Adipocyte (in vitro differentiated cells): ENCODE results near the gene HERC2.
"Not testable (repeated sequence)": the region's sequence is repeated elsewhere in the genome, so short reads cannot be mapped to it uniquely, and the experiment has no call there.

Experiments used
- DNase-seq: peaks from one replicate; pipeline ENCODE4 v3.0.0-alpha.2; 2015; ENCODE audit warnings: low read depth
- H3K27me3 ChIP-seq: replicated peaks from 2 replicates; pipeline ENCODE4 v1.7.0; 2013; ENCODE audit warnings: mild to moderate bottlenecking, low read length, moderate library complexity; ENCODE audit not compliant: control insufficient read depth, insufficient read depth
- H3K36me3 ChIP-seq: 2 replicates; pipeline ENCODE4 v1.7.0; 2013; ENCODE audit warnings: low read length, mild to moderate bottlenecking, moderate library complexity; ENCODE audit not compliant: control insufficient read depth, insufficient read depth, severe bottlenecking
- H3K4me1 ChIP-seq: 2 replicates; pipeline ENCODE4 v1.7.0; 2013; ENCODE audit warnings: mild to moderate bottlenecking, low read length, moderate library complexity; ENCODE audit not compliant: control insufficient read depth, insufficient read depth
- H3K4me3 ChIP-seq: 2 replicates; pipeline ENCODE4 v1.7.0; 2013; ENCODE audit warnings: mild to moderate bottlenecking, low read length, moderate library complexity
- H3K9ac ChIP-seq: 2 replicates; pipeline ENCODE4 v1.7.0; 2013; ENCODE audit warnings: mild to moderate bottlenecking, low read length, moderate library complexity
- H3K9me3 ChIP-seq: 2 replicates; pipeline ENCODE4 v1.7.0; 2013; ENCODE audit warnings: mild to moderate bottlenecking, low read length, moderate library complexity; ENCODE audit not compliant: control insufficient read depth

The HERC2 gene

DNA sequence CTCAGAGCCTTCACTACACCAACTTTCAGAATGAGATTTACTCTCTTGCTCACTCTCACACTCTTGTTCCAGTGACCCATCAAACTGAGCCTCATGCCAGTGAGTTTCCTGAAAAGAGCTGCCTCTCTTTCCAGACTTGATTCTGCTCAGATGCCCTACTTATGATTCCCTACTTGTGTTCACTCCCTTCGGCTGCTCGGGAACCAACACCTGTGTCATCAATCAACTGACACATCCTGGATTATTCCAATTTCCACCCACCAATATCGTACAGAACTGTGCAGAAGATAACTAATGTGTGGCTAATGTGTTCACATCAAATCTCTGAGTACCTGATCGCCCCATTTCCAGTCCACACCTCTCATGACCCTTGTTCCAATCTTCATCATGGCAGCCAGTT lies 100.3 kb downstream of the HERC2 start:
- DNase-seq, H3K27me3 ChIP-seq, H3K4me1 ChIP-seq, H3K9me3 ChIP-seq, H3K9ac ChIP-seq, H3K4me3 ChIP-seq: not testable (repeated sequence)
- peaks cover 40% of the 10 kb centered on the region for H3K36me3 ChIP-seq

DNA sequence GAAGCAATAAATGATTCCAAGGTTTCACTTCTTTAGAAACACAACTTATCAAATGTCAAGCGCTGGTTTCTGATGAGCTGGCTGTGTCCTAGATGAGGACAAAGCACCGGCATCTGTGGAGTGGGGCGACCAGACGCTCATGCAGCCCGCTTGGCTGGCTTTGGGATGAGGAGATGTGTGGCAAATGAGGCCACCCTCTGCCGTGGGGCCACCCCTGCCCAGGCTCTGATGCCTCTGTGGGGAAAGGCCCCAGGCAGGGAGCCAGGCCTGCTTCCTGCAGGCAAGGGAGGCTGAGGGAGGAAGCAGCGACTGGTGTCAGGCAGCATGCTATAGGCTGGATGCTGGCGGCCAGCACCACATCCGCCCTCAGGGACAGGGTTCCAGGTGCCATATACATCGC lies 102.9 kb downstream of the HERC2 start:
- Histone ChIP-seq H3K4me1 (no peaks in the 10 kb centered on the region), H3K27me3 (no peaks in the 10 kb centered on the region), H3K4me3 (no peak overlapping the region), H3K36me3 (peaks cover 46% of the 10 kb centered on the region), H3K9me3 (no peaks in the 10 kb centered on the region), H3K9ac (no peak overlapping the region)
- DNase-seq: no peak

- not testable (repeated sequence) for H3K9ac ChIP-seq, H3K4me1 ChIP-seq, DNase-seq, H3K27me3 ChIP-seq, H3K4me3 ChIP-seq, H3K9me3 ChIP-seq
- peaks cover 53% of the 10 kb centered on the region for H3K36me3 ChIP-seq
Observed at GRCh38 chr15:28216946-28217546, 104.9 kb downstream of the HERC2 start.

DNA sequence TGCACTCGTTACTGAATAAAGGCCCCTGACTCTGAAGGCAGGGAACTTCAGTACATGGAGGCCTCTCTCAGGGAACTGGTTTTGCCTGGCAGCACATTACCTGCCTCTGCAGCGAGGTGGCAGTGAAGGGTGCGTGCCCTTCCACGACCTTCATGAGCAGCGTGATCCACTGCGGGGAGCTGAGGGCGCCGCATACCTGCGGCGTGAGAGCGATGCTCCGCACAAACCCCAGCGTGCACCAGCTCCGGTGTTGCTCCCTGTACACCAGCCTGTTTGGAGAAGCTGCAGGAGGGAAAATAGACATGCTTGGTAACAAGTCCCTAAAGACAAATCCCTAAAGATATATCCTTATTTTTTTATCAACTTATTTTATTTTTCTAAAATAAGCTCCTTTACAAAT lies 106.5 kb downstream of the HERC2 start:
- H3K27me3 ChIP-seq, H3K9me3 ChIP-seq, DNase-seq, H3K4me1 ChIP-seq, H3K9ac ChIP-seq, H3K4me3 ChIP-seq: not testable (repeated sequence)
- H3K36me3 ChIP-seq: peaks cover 50% of the 10 kb centered on the region

DNA sequence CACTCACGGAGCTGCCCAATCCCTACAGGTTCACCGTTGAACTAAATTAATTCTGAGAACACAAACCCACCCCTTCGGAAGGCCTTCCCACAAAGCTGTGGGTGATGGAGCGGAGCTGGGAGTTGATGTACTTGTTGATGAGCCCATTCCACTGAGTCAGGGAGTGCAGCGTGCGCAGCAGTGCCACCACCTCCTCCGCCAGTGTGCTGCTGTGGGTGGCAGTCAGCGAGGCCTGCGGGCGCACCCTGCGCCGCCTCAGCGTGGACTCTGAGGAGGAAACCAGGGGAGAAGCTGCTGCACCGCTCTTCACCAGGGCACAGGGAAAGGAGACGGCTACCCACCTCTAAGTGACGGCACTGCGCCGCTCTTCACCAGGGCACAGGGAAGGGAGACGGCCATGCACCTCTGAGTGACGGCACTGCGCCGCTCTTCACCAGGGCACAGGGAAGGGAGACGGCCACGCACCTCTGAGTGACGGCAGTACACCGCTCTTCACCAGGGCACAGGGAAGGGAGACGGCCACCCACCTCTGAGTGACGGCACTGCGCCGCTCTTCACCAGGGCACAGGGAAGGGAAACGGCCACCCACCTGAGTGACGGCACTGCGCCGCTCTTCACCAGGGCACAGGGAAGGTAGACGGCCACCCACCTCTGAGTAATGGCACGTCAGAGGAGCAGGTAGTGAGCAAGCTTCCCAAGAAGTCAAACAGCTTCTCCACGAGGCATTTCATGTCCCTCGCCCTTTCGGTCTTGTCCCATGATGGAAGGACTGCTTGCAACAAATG lies 107.8 kb downstream of the HERC2 start:
- DNase-seq, H3K27me3 ChIP-seq, H3K4me3 ChIP-seq, H3K4me1 ChIP-seq, H3K9me3 ChIP-seq, H3K9ac ChIP-seq: not testable (repeated sequence)
- peaks cover 41% of the 10 kb centered on the region for H3K36me3 ChIP-seq

DNA sequence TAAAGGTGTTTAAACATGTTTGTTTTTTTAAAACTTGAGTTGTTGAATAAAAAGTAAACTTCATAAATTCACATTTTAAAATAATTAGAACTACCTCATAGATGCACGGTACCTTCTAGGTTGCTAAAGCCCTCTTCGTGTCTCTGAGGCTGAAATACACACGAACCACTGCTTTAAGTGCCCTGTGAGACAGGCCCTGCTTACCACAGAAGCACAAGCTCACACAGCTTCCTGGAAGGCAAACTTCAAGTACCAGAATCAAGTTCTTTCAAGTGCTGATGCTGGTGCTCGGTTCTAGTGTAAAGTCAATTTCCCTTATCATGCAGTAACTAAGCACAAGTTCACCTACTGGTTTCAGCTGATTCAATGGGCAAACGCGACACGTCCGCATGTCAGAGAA lies 108.6 kb downstream of the HERC2 start:
- not testable (repeated sequence) for H3K4me1 ChIP-seq, H3K9ac ChIP-seq, DNase-seq, H3K27me3 ChIP-seq, H3K9me3 ChIP-seq, H3K4me3 ChIP-seq
- peaks cover 33% of the 10 kb centered on the region for H3K36me3 ChIP-seq

GRCh38 chr15:28208583-28208982 lies 113.4 kb downstream of the HERC2 start:
- Histone ChIP-seq H3K9me3 (no peaks in the 10 kb centered on the region), H3K4me3 (no peak overlapping the region), H3K36me3 (peaks cover 10% of the 10 kb centered on the region), H3K4me1 (no peaks in the 10 kb centered on the region), H3K27me3 (no peaks in the 10 kb centered on the region), H3K9ac (no peak overlapping the region)
- DNase-seq: no peak

DNA sequence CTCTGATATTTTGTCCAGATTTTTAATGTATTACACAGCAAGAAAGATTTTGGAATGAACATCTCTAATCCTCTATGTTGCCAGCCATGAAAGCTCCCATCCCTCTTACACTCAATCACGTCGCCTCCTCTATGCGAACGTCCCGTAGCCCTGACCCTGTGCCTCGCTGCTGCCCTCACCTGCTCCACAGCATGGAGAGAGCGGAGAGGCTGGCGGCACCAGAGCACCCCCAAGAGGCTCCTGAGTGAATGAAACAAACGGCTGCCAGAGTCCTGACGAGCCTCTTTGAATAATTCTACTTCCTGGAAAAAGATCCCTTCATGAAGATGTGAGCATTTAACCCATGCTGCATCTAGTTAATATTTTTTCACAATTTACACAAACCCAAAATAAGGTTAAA lies 116.3 kb downstream of the HERC2 start:
- H3K9ac ChIP-seq, H3K27me3 ChIP-seq, H3K4me3 ChIP-seq, H3K4me1 ChIP-seq, DNase-seq, H3K9me3 ChIP-seq: not testable (repeated sequence)
- H3K36me3 ChIP-seq: peaks cover 27% of the 10 kb centered on the region

DNA sequence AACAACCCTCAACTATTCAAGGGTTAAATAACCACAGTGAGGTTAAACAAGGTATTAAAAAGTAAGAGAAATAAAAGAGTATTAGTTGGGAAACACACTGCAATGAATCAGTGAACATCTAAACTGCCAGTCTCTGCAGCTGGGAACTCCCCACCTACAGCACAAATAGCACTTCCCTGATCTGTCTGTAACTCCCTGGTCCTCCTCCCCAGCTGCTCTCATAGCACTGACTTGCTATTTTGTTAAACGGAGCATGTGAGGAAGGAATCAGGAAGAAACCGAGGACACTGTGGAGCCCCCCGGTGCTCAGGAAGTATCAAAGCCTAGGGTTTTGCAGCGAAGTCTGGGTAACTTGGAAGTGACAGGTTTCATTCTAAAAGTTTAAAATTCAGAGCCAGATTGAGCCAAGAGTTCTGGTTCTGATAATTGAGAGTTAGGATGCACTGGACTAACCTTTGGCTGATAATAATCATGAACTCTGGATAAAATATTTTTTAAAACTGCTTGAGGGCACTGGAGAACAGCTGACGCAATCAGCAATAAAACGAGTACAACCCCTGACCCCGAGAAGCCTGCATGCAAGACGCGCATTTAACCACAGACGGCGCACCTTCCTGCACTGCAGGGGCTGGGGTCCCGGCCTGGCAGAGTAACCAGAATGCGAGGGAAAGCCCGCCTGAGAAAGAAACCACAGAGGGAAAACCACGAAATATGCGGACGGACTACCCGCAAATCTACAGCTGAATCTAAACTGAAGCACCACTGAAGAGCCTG lies 118.7 kb downstream of the HERC2 start:
- not testable (repeated sequence) for H3K4me1 ChIP-seq, DNase-seq, H3K4me3 ChIP-seq, H3K9me3 ChIP-seq, H3K9ac ChIP-seq, H3K27me3 ChIP-seq
- peaks cover 39% of the 10 kb centered on the region for H3K36me3 ChIP-seq

DNA sequence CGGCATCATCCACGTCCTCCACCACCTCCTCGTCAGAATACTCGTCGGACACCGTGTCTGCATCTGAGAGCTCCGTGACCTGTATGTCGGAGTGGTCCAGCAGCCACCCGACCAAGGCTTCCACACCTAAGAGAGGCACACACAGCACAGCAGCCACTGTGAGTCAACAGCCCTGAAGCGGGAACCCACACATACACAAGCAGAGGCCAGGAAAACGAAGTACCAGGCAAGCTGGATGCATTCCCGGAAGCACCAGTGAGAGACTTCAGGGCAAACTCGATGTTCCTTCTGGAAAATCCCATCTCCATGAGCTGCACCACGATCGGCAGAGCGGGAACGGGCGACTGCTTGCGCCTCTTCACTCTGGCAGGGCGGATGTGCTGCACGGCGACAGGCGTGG lies 119.9 kb downstream of the HERC2 start:
- peaks cover 46% of the 10 kb centered on the region for H3K36me3 ChIP-seq
- H3K27me3 ChIP-seq, H3K4me1 ChIP-seq, H3K9ac ChIP-seq, H3K9me3 ChIP-seq, DNase-seq, H3K4me3 ChIP-seq: not testable (repeated sequence)

GRCh38 chr15:28198215-28198614 lies 123.8 kb downstream of the HERC2 start:
- peaks cover 53% of the 10 kb centered on the region for H3K36me3 ChIP-seq
- H3K4me1 ChIP-seq, H3K4me3 ChIP-seq, H3K9ac ChIP-seq, H3K27me3 ChIP-seq, H3K9me3 ChIP-seq, DNase-seq: not testable (repeated sequence)
